CD14-positive monocyte (primary cell): Measurements from ENCODE around the gene TMTC2. TPM values are rescaled to one million over a fixed set of nuclear protein-coding genes. Genes with fewer than 3 reads are reported as not detected.

Source experiments
- DNase-seq, 3 donors: peaks; one replicate each; pipeline ENCODE4 v3.0.0-alpha.2; 2011 to 2022
- H2AFZ ChIP-seq: 2 replicates; pipeline ENCODE4 v1.6.0; 2012; ENCODE audit warnings: mild to moderate bottlenecking, low read depth, low read length, inconsistent platforms; ENCODE audit not compliant: insufficient read depth, poor library complexity, severe bottlenecking
- H3K27ac ChIP-seq, 2 donors: 1 replicate in 1 of 2; 2 replicates in 1 of 2; pipeline ENCODE4 v1.5.1; 2012 to 2013; ENCODE audit warnings: low read length in 2 of 2, control low read depth in 1 of 2, inconsistent platforms in 1 of 2, low read depth in 1 of 2, mild to moderate bottlenecking in 1 of 2
- H3K27me3 ChIP-seq, 2 donors: one replicate each; pipeline versions ENCODE4 v1.6.0 to v1.6.1; 2011 to 2013; ENCODE audit warnings: low read length in 2 of 2; ENCODE audit not compliant: control insufficient read depth in 2 of 2, insufficient read depth in 2 of 2
- H3K36me3 ChIP-seq, 2 donors: replicated peaks in 1 of 2; 1 replicate in 1 of 2; 2 replicates in 1 of 2; pipeline versions ENCODE4 v1.5.1 to v1.6.1; 2012 to 2013; ENCODE audit warnings: low read length in 2 of 2, control low read depth in 1 of 2, inconsistent platforms in 1 of 2, mild to moderate bottlenecking in 1 of 2; ENCODE audit not compliant: insufficient read depth in 2 of 2, control insufficient read depth in 1 of 2
- H3K4me1 ChIP-seq, 2 donors: 1 replicate in 1 of 2; 2 replicates in 1 of 2; pipeline versions ENCODE4 v1.5.1 to v1.6.1; 2012 to 2013; ENCODE audit warnings: low read length in 2 of 2, control low read depth in 1 of 2, inconsistent platforms in 1 of 2, mild to moderate bottlenecking in 1 of 2, moderate library complexity in 1 of 2; ENCODE audit not compliant: insufficient read depth in 2 of 2, control insufficient read depth in 1 of 2
- H3K4me2 ChIP-seq: replicated peaks from 2 replicates; pipeline ENCODE3; 2012; ENCODE audit warnings: low read length, moderate library complexity, mild to moderate bottlenecking; ENCODE audit not compliant: poor library complexity, severe bottlenecking; ENCODE audit errors: extremely low read depth
- H3K4me3 ChIP-seq, 3 experiments: fragments of 200-600 bp in 1 of 3; sonication (generic) in 1 of 3; replicated peaks in 1 of 3; 1 replicate in 2 of 3; 2 replicates in 1 of 3; pipeline ENCODE4 v1.5.1; 2011 to 2013; ENCODE audit warnings: low read length in 3 of 3, mild to moderate bottlenecking in 3 of 3, control low read depth in 2 of 3, low read depth in 2 of 3, inconsistent platforms in 1 of 3, moderate library complexity in 1 of 3
- H3K79me2 ChIP-seq: 2 replicates; pipeline ENCODE4 v1.6.0; 2012; ENCODE audit warnings: mild to moderate bottlenecking, control low read depth, inconsistent platforms, low read length, moderate library complexity; ENCODE audit not compliant: insufficient read depth
- H3K9ac ChIP-seq: 2 replicates; pipeline ENCODE4 v1.6.0; 2017; ENCODE audit warnings: low read length, mild to moderate bottlenecking; ENCODE audit not compliant: insufficient read depth, poor library complexity, severe bottlenecking
- H3K9me3 ChIP-seq, 2 donors: replicated peaks in 1 of 2; 1 replicate in 1 of 2; 2 replicates in 1 of 2; pipeline versions ENCODE4 v1.5.1 to v1.6.1; 2012 to 2013; ENCODE audit warnings: low read length in 2 of 2, control low read depth in 1 of 2; ENCODE audit not compliant: control insufficient read depth in 1 of 2, insufficient read depth in 1 of 2
- H4K20me1 ChIP-seq: 2 replicates; pipeline ENCODE4 v1.6.0; 2012; ENCODE audit warnings: mild to moderate bottlenecking, low read length, control low read depth, moderate library complexity; ENCODE audit not compliant: insufficient read depth
- H3K27ac Mint-ChIP-seq, 7 donors: one replicate each; pipeline ENCODE4 v1.8.0; 2020; ENCODE audit warnings: mild to moderate bottlenecking in 7 of 7, mixed read lengths in 7 of 7, moderate library complexity in 6 of 7, inconsistent platforms in 2 of 7
- H3K27me3 Mint-ChIP-seq, 3 donors: one replicate each; pipeline ENCODE4 v1.8.0; 2021 to 2022; ENCODE audit warnings: low read depth in 3 of 3, mild to moderate bottlenecking in 3 of 3, mixed read lengths in 3 of 3, moderate library complexity in 3 of 3, inconsistent platforms in 1 of 3
- H3K36me3 Mint-ChIP-seq, 2 donors: one replicate each; pipeline ENCODE4 v1.8.0; 2020; ENCODE audit warnings: mixed read lengths in 2 of 2, inconsistent platforms in 1 of 2, mild to moderate bottlenecking in 1 of 2
- H3K4me1 Mint-ChIP-seq: one replicate; pipeline ENCODE4 v1.8.0; 2020; ENCODE audit warnings: mild to moderate bottlenecking, mixed read lengths
- H3K4me3 Mint-ChIP-seq, 2 donors: one replicate each; pipeline ENCODE4 v1.8.0; 2020; ENCODE audit warnings: mild to moderate bottlenecking in 2 of 2, mixed read lengths in 2 of 2, moderate library complexity in 1 of 2
- H3K9me3 Mint-ChIP-seq, 7 donors: one replicate each; pipeline ENCODE4 v1.8.0; 2020 to 2022; ENCODE audit warnings: mixed read lengths in 7 of 7, mild to moderate bottlenecking in 6 of 7, moderate library complexity in 6 of 7, inconsistent platforms in 2 of 7
- CTCF ChIP-seq: fragments of 200-600 bp; IDR thresholded peaks from one replicate; pipeline ENCODE4 v1.8.0; 2022; ENCODE audit warnings: antibody characterized with exemption, mild to moderate bottlenecking
- WGBS: methylation state at CpG from one replicate; pipeline ENCODE4 v1.1.5; 2013; ENCODE audit warnings: missing lambda C conversion rate; ENCODE audit not compliant: insufficient coverage; 5-methylcytosine and 5-hydroxymethylcytosine counted together
- intact Hi-C, 2 donors: fragments of 100-400 bp; cut with micrococcal nuclease; formaldehyde crosslinking; loops; one replicate each; pipeline versions ENCODE4 v1.15.0 to v1.15.1; 2023
- polyA plus RNA-seq, 3 donors: library from polyadenylated mRNA; depleted of rRNA in 1 of 3; unstranded in 2 of 3; stranded (reverse) in 1 of 3; fragments of 300-500 nt in 2 of 3; fragments of >200 nt in 1 of 3; fragmentation: Illumina TruSeq in 2 of 3; gene quantifications; 1 replicate in 2 of 3; 2 replicates in 1 of 3; pipeline ENCODE4 v1.2.3, GENCODE V29; 2012 to 2021

The TMTC2 gene
- polyA plus RNA-seq, 3 donors: 2.5 to 15.7 (median 3.3) TPM

GRCh38 chr12:83027021-83027723 lies 340.5 kb downstream of the TMTC2 start:
- Mint-ChIP-seq H3K4me3 (no peak overlapping the region), H3K36me3 (peaks cover 22 to 35% of the 10 kb centered on the region in 2 donors), H3K27me3 (no peaks in the 10 kb centered on the region), H3K27ac (peak overlapping the region in 2 of 7 donors; percentile 31 to 74), H3K9me3 (no peaks in the 10 kb centered on the region), H3K4me1 (peaks cover 14% of the 10 kb centered on the region)
- no peak overlapping the region for H3K4me3 ChIP-seq
- no peaks in the 10 kb centered on the region for H3K79me2 ChIP-seq
- no peaks in the 10 kb centered on the region for H3K9me3 ChIP-seq
- H3K4me2 ChIP-seq: no peak overlapping the region
- peaks cover 0 to 4% of the 10 kb centered on the region in 2 donors for H3K4me1 ChIP-seq
- no CpG with 5 or more reads among the region's 7 CpGs for WGBS
- no peak overlapping the region for H3K27ac ChIP-seq
- peaks cover 5 to 6% of the 10 kb centered on the region in 2 donors for H3K36me3 ChIP-seq
- no peak overlapping the region for H2AFZ ChIP-seq
- H4K20me1 ChIP-seq: no peaks in the 10 kb centered on the region
- DNase-seq: no peak
- intact Hi-C loops: no loop called here
- no peak for TF ChIP-seq CTCF
- H3K9ac ChIP-seq: no peak overlapping the region
- H3K27me3 ChIP-seq: no peaks in the 10 kb centered on the region

GRCh38 chr12:83031196-83031595 lies 344.5 kb downstream of the TMTC2 start:
- no peaks in the 10 kb centered on the region for H3K9me3 ChIP-seq
- peaks cover 14% of the 10 kb centered on the region for H3K4me1 Mint-ChIP-seq
- H3K9ac ChIP-seq: no peak overlapping the region
- no peaks in the 10 kb centered on the region for H3K27me3 Mint-ChIP-seq
- H3K4me1 ChIP-seq: peaks cover 0 to 4% of the 10 kb centered on the region in 2 donors
- no peak overlapping the region for H3K4me3 Mint-ChIP-seq
- DNase-seq: no peak
- peaks cover 0 to 2% (median 0%) of the 10 kb centered on the region in 7 donors for H3K9me3 Mint-ChIP-seq
- intact Hi-C loops: no loop called here
- H3K27ac ChIP-seq: no peak overlapping the region
- H4K20me1 ChIP-seq: no peaks in the 10 kb centered on the region
- H3K4me2 ChIP-seq: no peak overlapping the region
- TF ChIP-seq CTCF: no peak
- no peaks in the 10 kb centered on the region for H3K79me2 ChIP-seq
- H3K27me3 ChIP-seq: no peaks in the 10 kb centered on the region
- H3K27ac Mint-ChIP-seq: no peak overlapping the region
- peaks cover 27 to 29% of the 10 kb centered on the region in 2 donors for H3K36me3 Mint-ChIP-seq
- WGBS: no CpG with 5 or more reads among the region's 2 CpGs
- peaks cover 6 to 9% of the 10 kb centered on the region in 2 donors for H3K36me3 ChIP-seq
- no peak overlapping the region for H2AFZ ChIP-seq
- H3K4me3 ChIP-seq: no peak overlapping the region
